NCI-H524 (cell line): ENCODE results near the gene CPXCR1.
"Not testable (repeated sequence)": the region's sequence is repeated elsewhere in the genome, so short reads cannot be mapped to it uniquely, and the experiment has no call there.

ENCODE experiments used
- DNase-seq, 2 experiments: peaks; one replicate each; lab custom pipeline; 2025; lab: John Stamatoyannopoulos, UW

CPXCR1 gene

GRCh38 chrX:88746925-88747324 lies at the start of gene CPXCR1:
TSS of gene CPXCR1 (plus strand) at chrX:88747225. CDS start at chrX:88753415, 6,190 bp downstream.
- DNase-seq = no peak

DNA sequence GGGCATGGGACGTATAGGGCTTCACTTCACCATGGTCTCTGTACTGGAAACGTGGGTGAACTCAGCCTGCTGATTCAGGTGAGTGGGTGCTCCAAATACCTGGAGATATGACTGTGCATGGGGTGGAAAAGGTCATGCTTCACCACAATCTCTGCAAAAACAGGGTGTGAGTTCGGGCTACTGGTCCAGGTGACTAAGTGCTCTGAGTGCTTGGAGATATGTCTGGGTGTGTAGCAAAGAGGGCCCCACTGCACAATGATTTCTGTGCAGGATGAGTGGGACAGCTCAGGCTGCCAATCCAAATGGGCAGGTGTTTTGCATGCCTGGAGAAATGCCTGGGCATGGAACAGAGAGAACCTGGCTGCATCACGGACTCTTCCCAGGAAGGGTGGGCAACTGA lies 11.2 kb upstream of the CPXCR1 start:
- no peak for DNase-seq

- not testable (repeated sequence) for DNase-seq
Measured at GRCh38 chrX:88746215-88746614, 810 bp upstream of the CPXCR1 start.

GRCh38 chrX:88752339-88752738 lies 5.3 kb downstream of the CPXCR1 start:
- DNase-seq = not testable (repeated sequence)

- no peak for DNase-seq
Measured at GRCh38 chrX:88789825-88790224, 42.8 kb downstream of the CPXCR1 start.
